Peyer's patch (tissue), 4 donors: ENCODE measurements around the gene OR52I2.

Experiments
- CTCF ChIP-seq, 6 experiments: fragments of 450-650 bp in 4 of 6; fragments of 200-600 bp in 2 of 6; sonication (generic) in 1 of 6; IDR thresholded peaks; one replicate each; pipeline ENCODE4 v1.5.1; 2017 to 2019; ENCODE audit warnings: antibody characterized with exemption in 6 of 6, mild to moderate bottlenecking in 3 of 6, moderate library complexity in 1 of 6
- POLR2A ChIP-seq, 2 donors: fragments of 450-650 bp; IDR thresholded peaks; one replicate each; pipeline ENCODE4 v1.5.1; 2017; ENCODE audit warnings: antibody characterized with exemption in 2 of 2, mild to moderate bottlenecking in 2 of 2, moderate library complexity in 2 of 2

- TF ChIP-seq CTCF (IDR thresholded peaks at IDR 0.05) (no peak), POLR2A (IDR thresholded peaks at IDR 0.05) (no peak)
Measured at GRCh38 chr11:4578624-4579023, 2.9 kb upstream of the OR52I2 start.
